Tibial nerve (tissue), 3 donors: ENCODE measurements around the gene CSF2.

Source experiments
- POLR2A ChIP-seq, 2 donors: fragments of 450-650 bp; IDR thresholded peaks; one replicate each; pipeline ENCODE4 v1.6.1; 2017; ENCODE audit warnings: antibody characterized with exemption in 2 of 2, mild to moderate bottlenecking in 2 of 2, moderate library complexity in 2 of 2
- TF ChIP-seq, protein P1 (sequence below), 5 experiments: fragments of 200-600 bp in 3 of 5; fragments of 450-650 bp in 2 of 5; sonication (generic) in 3 of 5; IDR thresholded peaks; one replicate each; pipeline ENCODE4 v1.5.1; 2016 to 2019; ENCODE audit warnings: antibody characterized with exemption in 5 of 5, mild to moderate bottlenecking in 3 of 5, moderate library complexity in 2 of 5

DNA sequence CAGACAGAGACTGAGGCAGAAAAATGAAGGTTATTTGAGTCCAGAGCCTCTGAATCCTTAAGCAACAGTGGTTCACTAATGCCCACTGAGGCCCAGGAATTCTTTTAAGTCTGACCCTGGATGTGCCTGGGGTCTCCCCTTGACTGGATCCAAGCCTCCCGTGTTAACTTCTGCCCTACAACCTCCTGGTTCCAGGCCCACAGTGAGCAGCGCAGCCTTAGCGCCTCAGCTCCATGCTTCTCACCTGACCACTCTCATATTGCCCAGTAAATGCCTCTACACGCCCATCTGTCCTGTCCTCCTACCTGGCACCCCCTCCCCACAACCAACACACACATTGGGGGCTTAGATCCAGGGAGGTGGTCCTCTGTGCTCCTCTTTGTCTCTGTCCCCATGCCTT, 6.7 kb upstream of the CSF2 start:
- no peak for TF ChIP-seq POLR2A (IDR thresholded peaks at IDR 0.05)
- TF ChIP-seq, protein P1, sequence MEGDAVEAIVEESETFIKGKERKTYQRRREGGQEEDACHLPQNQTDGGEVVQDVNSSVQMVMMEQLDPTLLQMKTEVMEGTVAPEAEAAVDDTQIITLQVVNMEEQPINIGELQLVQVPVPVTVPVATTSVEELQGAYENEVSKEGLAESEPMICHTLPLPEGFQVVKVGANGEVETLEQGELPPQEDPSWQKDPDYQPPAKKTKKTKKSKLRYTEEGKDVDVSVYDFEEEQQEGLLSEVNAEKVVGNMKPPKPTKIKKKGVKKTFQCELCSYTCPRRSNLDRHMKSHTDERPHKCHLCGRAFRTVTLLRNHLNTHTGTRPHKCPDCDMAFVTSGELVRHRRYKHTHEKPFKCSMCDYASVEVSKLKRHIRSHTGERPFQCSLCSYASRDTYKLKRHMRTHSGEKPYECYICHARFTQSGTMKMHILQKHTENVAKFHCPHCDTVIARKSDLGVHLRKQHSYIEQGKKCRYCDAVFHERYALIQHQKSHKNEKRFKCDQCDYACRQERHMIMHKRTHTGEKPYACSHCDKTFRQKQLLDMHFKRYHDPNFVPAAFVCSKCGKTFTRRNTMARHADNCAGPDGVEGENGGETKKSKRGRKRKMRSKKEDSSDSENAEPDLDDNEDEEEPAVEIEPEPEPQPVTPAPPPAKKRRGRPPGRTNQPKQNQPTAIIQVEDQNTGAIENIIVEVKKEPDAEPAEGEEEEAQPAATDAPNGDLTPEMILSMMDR (IDR thresholded peaks at IDR 0.05), result no peak
